Stimulated activated CD4-positive, alpha-beta T cell treated with anti-CD3 and anti-CD28 coated beads, Interleukin-1b, Interleukin-23, amount 100 ng/mL, for 1 hour (primary cell): ENCODE results near the gene RELN.
"Not testable (repeated sequence)": the region's sequence is repeated elsewhere in the genome, so short reads cannot be mapped to it uniquely, and the experiment has no call there.

Source experiments
- DNase-seq, 2 donors: peaks; one replicate each; pipeline ENCODE4 v3.0.0-alpha.2; 2020; ENCODE audit warnings: low read depth in 2 of 2

RELN gene

GRCh38 chr7:103851357-103851756, 138.1 kb downstream of the RELN start:
- no peak for DNase-seq

DNA sequence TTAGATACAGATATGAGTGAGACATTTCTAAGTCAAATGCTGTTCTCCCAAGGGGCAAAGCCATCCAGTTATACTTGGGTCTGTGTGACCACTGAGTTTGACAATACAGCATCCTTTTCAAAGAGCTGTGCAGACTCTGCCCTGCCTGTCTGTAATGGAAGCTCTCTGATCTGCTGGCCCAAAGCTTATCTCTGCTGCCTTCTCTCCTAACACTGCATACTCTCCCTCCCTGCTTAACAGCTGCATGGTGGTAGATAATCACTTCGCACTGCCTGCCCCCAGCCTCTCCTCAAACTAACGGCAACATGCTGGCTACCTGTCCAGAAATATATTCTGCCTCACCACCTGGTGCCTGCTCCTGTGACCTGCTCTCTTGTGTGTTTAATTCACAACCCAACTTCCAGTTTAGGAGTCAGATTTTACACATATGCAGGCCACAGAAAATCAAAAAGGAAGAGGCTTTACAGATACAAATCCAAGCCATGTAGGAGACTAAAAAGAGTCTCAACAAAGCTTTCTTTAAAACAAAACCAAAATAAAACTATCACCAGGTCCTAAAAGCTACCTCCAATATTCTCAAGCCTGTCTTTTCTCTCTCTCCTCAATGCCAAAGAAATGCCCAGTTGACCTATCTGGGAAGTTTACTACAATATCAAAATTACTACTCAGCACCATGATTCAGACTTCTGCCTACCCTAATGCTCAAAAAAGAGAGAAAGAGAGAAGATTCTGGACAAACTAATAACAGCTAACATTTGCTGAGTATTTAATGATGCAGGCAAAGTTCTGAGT, 145.6 kb downstream of the RELN start:
- DNase-seq, result no peak

DNA sequence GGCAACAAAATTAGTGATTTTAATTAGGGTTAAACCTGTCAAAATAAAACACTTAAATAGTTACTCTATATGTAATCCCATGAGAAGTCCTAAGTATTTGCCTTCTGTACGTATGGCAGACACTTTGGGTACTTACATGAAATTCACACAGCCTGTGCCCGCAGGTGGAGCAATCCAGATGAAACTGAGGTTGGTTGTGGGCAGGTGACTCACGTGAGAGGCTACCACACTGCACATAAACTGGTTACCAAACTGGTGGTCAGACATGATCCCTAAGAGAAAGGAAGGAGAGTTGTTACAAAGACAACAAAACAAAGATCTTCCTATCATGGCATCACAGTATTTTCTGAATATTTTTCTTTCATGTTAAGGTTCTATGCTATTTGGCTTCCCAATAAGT, 156.1 kb downstream of the RELN start:
- DNase-seq, result no peak

DNA sequence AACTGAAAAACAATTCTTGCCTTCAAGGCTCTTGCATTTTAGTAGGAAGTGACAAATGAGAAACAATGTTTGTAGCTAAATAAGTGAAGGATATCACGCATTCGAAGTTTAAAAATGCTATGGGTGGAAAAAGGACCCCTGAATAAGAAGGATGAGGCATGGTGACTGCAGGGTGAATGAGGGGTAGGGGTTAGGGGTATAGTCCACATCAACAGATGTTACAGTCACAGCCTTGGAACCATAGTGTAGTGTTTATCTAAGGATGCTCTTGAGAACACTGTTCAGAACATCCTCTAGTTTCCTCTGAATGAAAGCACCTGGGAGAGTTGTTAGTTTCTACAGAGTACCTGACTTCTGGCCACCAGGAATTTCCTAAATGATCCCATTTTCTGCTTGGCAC, 157.0 kb downstream of the RELN start:
- no peak for DNase-seq

- no peak for DNase-seq
These were observed 165.2 kb downstream of the RELN start for GRCh38 chr7:103824251-103824650.

DNA sequence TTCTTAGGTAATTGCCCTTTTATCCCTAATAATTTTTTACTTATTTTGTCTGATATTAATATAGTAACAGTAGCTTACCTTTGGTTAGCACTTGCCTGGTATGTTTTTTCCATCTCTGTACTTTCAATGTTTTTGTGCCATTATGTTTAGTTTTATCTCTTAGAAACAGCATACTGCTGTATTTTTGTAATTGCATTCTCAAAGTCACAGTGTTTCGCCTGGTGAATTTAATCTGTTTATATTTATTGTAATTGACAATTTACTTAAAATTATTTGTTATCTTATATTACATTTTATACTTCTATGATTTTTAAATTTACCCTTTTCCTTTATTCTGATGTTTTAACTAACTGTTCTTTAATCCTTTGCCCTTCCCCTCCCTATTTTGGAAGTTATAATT, 166.4 kb downstream of the RELN start:
- no peak for DNase-seq

- no peak for DNase-seq
These were observed 168.4 kb downstream of the RELN start for GRCh38 chr7:103821092-103821491.

GRCh38 chr7:103815972-103816371, 173.5 kb downstream of the RELN start:
- DNase-seq, result not testable (repeated sequence)

DNA sequence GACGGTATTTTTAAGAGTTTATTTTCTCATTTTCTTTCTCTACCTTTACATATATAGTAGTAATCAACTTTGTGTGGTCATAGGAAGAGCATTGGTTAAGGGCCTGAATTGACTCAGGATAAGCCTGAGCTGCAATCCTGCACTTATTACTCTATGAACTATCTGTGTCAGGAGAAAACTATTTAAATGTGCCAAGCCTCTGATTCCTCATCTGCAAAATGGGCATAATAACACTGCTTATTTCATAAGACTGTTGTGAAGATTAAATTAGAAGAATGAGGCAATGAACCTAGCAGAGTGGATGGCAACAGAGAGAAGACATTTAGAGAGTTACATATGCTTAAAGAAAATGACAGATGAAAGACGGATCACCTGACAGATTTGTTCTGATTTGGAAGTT, 175.5 kb downstream of the RELN start:
- DNase-seq, result no peak

DNA sequence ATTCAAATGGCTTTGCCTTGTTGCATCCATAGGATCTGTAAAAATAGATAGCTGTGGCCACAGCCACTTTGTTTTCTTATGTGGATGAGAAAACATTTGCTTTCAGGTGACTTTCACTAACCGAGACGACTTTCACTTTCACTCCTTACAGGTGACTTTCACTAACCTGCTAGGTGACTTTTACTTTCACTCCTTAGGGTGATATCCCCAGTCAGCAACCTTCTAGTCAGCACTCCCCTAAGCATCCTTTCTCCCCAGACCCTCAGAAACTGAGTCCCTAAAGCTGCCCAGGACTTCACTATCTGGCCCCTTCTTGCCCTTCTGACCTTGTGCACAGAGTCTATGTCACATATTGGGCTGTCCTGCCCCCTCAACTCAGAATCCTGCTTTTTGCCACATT, 177.5 kb downstream of the RELN start:
- no peak for DNase-seq

DNA sequence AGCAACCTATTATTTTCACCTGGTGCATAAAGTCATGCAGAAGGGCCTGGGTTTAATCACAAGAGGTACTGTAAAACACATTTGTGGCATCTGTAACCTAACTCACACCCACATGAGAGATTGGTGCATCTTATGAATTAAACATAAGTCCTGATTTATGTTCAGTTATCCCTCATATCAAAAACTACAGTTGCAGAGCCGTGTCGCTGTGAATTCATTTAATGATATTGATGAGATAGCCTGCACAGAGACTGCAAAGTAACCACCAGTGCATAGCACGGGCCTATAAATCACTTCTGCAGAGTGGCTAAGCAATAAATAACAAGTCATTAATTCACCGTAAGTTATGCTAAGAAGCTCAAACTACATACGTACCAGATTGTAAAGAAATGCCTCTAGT, 178.2 kb downstream of the RELN start:
- DNase-seq, result no peak

DNA sequence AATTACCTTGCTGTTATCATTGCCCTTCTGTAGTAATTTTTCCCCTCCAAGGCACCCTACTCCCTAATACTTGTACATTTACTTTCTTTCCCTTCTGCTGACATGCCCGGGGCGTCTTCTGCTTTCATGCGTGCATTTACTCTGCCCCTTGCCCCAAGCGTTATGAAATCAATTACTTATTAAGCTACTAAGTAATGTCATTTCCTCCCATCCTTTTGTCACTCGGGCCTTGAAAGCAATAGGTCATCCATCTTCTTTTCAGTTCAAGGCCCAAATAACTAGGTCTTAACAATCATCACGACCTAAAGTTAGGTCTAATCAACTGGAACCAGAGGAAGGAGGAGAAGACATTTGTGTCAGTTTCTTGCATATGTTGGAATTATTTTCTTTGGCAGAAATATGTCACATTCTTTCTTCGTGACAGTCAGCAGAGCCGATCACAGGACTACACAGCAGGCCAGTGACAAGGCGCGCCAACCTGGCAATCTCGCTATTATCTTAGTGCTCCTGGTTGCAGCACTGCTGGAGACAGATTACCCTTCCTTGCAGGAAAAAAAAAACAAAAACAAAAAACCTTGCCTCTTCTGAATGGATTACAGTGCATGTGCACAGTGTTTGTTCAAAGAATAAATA, 179.2 kb downstream of the RELN start:
- DNase-seq, result no peak

- no peak for DNase-seq
These were observed 180.0 kb downstream of the RELN start for GRCh38 chr7:103809229-103809994.

- DNase-seq, result no peak
These were observed 184.1 kb downstream of the RELN start for GRCh38 chr7:103805346-103805745.

DNA sequence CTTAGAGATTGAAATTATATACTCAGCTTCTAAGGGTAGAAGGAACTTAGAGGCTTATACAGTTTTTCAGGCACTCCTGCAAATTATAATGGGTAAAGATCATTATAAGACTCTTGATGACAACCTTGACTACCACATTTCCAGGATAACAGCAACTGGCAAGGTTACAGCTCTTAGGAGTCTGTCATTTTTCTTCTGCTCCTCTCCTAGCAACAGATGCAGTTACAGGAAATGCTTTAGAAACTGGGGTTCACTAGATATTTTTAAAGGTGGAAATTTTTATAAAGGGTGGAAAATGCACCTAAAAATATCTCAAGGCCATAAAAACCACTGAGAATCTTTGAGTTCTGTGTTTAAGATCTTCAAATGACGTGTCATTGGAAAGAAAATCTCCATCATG, 185.8 kb downstream of the RELN start:
- DNase-seq, result no peak

DNA sequence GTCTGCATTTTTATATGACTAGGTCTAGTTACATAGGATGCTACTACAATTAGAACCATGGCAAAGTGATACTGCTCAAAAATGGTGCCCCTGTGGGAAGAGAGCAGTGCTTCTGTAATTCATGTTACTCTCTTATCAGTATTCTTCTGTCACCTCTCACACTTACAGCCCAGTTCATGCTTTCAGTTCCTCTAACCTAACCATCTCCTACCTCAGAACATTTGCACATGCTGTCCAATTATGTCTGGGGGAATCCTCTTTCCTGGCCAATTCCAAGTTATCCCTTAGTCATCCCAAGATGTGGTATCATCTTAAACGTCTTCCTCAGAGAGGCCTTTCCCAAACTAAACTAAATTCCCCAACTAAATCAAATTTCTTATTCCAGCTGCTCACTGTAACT, 190.2 kb downstream of the RELN start:
- no peak for DNase-seq

- DNase-seq, result no peak
These were observed 191.7 kb downstream of the RELN start for GRCh38 chr7:103797647-103798307.

GRCh38 chr7:103796327-103796962, 193.0 kb downstream of the RELN start:
- DNase-seq, result no peak

- no peak for DNase-seq
These were observed 193.7 kb downstream of the RELN start for GRCh38 chr7:103795787-103796186.

DNA sequence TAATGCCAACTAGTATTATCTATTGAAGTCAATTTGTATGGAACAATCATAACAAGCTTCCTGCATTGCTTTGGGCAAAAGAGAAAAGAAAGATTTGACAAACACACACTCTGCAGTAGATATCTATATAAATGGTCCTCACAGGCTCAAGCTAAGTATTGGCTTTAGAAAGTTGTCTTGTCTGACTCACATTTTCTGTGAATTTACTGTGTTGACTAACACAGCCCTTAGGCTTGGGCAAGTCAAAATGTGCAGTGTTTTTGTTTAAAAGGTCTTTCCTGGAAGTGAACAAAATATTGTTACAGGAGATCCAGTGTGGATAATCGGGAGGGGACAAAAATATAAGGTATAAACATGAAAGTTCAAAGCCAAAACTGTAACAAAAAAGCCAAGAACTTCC, 194.4 kb downstream of the RELN start:
- DNase-seq, result no peak

GRCh38 chr7:103794424-103794823, 195.0 kb downstream of the RELN start:
- DNase-seq, result no peak

DNA sequence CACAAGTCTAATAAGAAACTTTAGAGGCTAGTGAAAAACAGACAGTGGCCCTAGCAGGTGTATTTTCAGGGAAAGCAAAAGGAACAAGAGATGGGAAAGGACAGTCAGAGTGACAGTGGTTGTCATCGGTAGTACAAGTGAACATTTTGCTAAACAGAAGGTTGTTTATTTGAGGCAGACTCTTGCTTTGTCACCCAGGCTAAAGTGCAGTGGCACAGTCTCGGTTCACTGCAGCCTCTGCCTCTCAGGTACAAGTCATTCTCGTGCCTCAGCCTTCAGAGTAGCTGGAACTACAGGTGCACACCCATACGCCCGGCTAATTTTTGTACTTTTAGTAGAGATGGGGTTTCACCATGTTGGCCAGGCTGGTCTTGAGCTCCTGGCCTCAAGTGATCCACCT, 195.8 kb downstream of the RELN start:
- no peak for DNase-seq
